HG02970 (cell line): ENCODE measurements around the gene CS.
"Not testable (repeated sequence)": the region's sequence is repeated elsewhere in the genome, so short reads cannot be mapped to it uniquely, and the experiment has no call there.

Experiments used
- ATAC-seq: cut with Tn5 transposase; IDR thresholded peaks from one replicate; pipeline ENCODE4 v1.9.1; 2021; ENCODE audit warnings: mild to moderate bottlenecking, moderate library complexity, moderate number of reproducible peaks; ENCODE audit not compliant: unreplicated experiment, low FRiP score

CS gene

DNA sequence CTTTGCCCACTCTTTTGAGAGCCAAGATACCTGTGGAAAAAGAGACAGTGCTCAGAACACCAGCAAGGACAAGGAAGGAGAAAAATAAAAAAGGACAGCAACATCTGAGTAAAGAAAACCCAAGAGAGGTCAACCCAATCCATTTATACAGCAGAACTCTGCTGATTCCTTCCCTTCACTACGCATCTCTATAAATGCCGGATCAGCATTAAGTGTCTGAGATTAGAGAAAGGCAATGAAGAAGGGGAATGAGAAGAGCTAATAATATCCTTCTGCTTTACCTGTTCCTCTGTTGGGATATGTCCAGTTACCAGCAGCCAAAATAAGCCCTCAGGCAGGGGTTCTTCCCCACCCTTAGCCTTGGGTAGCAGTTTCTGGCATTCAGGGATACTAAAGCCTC is 17.6 kb downstream of the CS start:
- ATAC-seq = no peak

DNA sequence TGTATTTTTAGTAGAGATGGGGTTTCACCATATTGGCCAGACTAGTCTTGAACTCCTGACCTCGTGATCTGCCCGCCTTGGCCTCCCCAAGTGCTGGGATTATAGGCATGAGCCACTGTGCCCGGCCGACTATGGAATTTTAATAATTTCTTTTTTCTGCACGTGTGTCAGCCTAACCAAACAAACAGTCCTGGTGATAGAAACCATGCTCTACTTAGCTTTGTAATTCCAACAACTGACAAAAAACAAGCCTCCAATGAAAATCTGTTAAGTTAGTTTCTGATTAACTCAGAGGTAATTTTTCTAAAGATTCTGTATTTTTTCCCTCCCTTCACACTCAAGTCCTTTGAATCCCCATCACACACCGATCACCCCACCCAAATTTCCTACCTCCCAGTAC is 18.1 kb downstream of the CS start:
- no peak for ATAC-seq

DNA sequence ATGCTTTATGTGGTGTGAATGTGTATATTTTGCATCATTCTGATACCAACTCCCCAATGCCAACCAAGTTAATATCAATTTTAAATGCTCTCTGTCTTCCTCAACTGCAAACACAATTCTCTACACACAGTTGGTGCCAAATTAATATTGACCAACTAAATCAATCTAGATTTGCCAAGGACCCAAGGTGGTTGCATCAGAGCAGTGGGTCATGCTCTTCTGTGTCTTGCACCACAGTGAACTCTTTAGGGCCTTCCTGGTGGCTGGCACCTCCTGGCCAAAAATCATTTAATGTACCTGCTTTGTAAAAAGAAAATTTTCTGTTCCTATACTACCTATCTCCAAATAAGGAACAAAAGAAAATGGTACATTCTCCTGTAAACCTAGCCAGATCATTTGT is 19.3 kb downstream of the CS start:
- no peak for ATAC-seq

GRCh38 chr12:56278905-56279304 is 21.2 kb downstream of the CS start:
- no peak for ATAC-seq

GRCh38 chr12:56274299-56274698 is 25.8 kb downstream of the CS start:
- no peak for ATAC-seq

DNA sequence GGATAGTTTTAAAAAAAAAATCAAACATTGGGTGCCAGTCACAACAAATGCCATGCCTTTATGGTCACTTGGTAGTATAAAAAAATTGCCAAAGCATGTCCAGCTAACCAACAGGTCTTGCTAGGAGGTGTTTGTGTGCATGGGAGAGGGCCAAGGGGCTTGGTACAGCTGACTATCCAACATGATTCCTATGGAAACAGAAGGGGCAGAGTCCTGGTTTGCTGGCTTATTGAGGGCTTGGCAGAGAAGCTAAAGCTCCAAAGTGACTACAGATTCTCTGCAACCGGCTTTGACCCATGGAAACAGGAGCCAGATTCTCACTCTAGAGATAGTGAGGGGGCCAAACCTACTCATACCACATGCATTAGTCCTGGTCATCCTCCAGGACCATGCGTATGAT is 27.7 kb downstream of the CS start:
- not testable (repeated sequence) for ATAC-seq

- no peak for ATAC-seq
These were observed 29.1 kb downstream of the CS start for GRCh38 chr12:56271031-56271430.

DNA sequence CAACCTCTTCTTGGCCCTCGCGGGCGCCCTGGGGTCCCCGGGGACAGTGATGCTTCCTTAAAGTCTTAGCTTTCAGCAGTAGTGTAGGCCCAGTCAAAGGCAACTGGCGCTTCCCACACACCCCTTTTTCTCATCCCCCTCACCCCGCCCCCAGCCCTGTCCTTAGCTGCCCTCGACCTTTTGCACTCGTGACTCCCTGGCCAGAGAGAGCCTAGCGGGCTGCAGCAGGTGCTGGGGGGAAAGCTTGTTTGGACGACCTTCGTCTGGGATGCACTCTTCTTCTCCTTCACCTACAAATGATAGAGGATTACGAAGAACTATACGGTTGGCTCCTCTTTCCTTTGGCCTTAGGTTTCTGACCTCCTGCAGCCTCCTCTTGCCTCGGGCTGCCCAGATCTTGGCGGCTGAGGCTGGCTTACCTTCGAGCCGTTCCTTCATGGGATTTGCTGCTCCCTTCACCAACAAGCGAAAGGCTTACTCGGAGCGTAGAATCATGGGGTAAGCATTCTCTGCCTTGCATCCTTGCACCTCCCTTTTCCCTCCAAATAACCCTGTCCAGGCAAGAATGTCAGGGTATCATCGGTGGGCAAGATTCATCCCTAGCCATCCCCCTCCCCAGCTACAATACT is 32.6 kb downstream of the CS start:
- peak; percentile 19 for ATAC-seq

DNA sequence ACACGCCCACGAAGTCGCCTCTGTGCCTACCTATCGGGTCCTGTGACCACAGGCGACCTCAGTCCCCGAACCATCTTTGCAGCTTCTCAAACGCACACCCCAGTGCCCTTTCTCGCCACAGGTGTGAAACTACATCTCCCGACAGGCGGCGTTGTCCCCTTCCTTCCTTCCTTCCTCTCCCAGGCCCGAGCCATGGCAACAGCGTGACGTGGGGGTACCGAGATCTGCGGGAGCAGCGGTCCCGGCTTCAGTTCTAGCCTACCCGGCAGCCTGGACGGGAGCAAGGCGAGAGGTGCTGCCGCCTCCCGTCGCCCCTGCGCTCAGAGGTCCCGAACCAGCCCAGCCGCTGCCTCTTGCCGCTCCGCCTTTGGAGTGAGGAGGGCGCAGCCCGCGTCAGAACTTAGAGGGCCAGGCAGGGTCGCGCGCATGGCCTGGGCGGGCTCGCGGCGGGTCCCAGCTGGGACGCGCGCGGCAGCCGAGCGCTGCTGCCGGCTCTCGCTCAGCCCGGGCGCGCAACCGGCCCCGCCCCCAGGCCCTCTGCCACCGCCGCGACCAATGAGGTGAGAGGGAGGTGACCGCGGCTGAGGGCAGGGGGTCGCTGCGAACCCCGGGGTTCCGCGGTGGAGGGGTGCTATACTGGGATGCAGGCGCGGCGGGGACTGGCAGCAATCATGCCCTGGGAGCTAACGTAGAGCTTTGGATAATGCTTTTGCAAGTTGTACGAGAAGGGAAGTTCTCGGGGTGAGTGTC is 33.3 kb downstream of the CS start, which contains the start of gene COQ10A:
Gene COQ10A, plus strand, starts transcription at position 250 of the 750 bp plus-strand sequence. Its CDS starts 177 bp downstream, at position 427.
- ATAC-seq = peak; percentile 79

GRCh38 chr12:56266068-56266692 is 34.0 kb downstream of the CS start:
- not testable (repeated sequence) for ATAC-seq

DNA sequence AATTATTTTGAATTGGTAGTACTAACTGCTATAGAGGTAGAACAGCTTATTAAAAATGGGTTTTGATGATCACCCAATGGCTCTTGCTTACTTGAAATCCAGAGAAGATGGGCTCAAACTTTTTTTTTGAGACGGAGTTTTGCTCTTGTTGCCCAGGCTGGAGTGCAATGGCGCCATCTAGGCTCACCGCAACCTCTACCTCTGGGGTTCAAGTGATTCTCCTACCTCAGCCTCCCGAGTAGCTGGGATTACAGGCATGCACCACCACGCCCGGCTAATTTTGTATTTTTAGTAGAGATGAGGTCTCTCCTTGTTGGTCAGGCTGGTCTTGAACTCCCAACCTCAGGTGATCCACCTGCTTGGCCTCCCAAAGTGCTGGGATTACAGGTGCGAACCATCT is 37.2 kb downstream of the CS start:
- ATAC-seq = not testable (repeated sequence)

DNA sequence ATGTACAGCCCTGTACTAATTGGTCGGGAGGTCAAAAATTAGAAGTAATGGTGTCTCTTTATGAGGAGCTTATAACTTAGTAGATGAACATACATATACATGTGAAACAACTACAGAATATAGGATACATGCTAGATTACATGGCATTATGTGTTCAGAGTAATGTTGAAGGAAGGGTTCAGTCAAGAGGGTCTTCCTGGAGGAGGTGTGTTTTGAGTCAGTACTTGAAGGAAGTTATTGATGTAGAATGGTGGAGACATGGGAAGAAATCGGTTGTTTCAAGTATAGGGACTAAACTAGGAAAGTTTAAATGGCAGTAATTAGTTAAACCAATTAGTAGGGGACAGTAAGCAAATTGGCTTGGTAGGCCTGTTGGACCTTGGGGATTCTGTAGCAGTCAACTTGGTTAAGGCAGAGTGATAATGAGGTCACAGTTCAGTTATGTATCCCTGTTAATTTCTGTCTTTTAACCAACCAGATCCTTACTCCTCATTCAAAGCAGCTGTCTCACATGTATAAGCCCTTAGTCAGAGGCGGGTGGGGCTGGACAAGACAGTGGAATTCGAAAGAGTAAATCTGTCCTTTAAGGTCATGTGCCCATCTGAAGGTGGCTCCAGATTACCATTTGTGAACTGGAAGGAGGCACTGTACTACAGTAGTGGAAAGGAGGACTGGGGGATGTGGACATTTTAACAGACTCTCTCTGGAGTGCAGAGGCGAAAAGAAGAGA is 38.5 kb downstream of the CS start:
- no peak for ATAC-seq

GRCh38 chr12:56260921-56261320 is 39.2 kb downstream of the CS start:
- no peak for ATAC-seq

- ATAC-seq = no peak
These were observed 39.8 kb downstream of the CS start for GRCh38 chr12:56260380-56260779.

DNA sequence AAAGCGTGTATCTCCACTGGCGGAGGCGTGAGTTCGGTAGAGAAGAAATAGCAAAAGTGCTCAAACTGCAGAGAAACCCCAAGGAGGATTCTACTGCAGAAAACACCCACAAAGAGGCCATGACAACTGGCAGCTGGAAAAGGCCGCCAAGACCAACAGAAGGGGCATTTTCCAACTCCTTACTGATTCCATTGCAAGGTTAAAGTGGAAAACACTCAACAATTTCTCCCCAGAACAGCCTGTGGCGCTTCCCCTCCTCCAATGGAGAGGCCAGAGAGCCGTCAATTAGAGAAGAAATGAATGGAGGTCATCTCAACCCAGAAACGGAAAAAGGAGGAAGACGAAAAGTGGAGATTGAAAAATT is 41.3 kb downstream of the CS start:
- no peak for ATAC-seq

DNA sequence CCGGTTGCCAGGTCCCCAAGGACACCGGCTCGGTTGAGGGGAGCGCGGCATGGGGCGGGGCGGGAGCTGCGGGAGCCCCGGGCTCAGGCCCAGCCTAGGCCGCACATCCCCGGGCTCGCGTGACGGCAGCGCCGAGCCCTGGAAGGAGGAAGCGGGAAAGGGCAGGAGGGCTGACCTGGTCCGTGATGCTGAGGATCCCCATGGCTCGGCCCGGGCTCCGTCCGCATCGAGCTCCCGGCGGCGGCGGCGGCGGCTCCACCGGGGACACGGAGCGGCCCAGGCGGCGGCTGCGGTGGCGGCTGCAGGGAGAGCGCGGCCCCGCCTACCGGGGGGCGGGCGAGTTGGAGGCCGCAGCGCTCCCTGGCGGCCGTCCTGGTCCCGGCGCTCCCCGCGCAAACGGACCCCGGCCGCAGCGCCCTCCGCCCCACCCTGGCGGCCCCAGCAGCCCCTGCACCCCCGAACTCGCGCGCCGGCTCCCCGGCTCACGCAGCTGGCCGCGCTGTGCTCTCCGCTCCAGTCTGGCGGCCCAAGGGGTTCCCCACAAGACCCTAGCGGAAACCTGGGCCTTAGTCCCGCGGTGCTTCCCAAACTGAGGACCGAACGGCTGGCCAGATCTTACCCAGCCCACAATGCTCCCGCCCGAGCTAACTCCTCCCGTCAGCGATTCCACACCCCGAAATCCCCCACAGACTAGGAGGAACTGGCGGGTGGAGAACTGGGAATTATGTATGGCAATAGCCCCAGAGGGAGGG is 41.9 kb downstream of the CS start, which contains the start of gene ANKRD52:
Gene ANKRD52, minus strand, starts transcription at position 317 of the 752 bp plus-strand sequence. Its CDS starts 115 bp downstream, at position 202.
- peak; percentile 80 for ATAC-seq

DNA sequence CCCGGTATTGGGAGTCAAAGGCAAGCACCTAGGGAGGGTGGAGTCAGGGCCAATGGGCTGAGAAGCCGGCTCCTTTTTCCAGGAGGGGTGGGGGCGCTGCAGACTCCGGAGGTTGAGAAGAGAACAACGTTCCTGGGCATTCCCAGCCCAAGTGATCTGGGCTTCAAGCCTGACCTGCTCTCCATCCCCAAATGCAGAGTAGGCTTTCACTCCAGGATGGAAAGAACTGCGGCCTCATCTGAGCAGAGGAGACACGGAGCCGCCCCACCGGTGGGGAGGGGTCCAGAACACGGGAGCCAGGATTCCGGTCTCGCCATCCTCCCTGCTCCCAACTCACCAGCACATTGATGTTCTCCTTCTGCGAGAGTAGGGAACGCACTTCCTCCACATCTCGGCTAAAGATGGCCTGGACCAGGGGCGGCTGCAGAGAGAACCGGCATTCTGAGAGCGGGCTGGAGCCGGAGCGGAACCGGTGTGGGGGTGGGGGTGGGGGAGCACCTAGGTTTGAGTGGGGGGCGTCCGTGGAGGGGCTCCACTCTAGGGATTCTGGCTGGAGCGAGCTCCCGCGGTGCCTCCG is 42.6 kb downstream of the CS start:
- ATAC-seq = peak; percentile 30

GRCh38 chr12:56257071-56257470 is 43.1 kb downstream of the CS start:
- no peak for ATAC-seq

- ATAC-seq = no peak
These were observed 43.7 kb downstream of the CS start for GRCh38 chr12:56256326-56256960.
